DMS114 treated with DMSO at 0.1 percent for 48 hours (cell line): ENCODE results near the gene NAB2.
"Not testable (repeated sequence)": the region's sequence is repeated elsewhere in the genome, so short reads cannot be mapped to it uniquely, and the experiment has no call there.

Experiments used
- DNase-seq: peaks from one replicate; lab custom pipeline; 2025; ENCODE audit not compliant: unreplicated experiment; lab: John Stamatoyannopoulos, UW

Gene NAB2, protein sequence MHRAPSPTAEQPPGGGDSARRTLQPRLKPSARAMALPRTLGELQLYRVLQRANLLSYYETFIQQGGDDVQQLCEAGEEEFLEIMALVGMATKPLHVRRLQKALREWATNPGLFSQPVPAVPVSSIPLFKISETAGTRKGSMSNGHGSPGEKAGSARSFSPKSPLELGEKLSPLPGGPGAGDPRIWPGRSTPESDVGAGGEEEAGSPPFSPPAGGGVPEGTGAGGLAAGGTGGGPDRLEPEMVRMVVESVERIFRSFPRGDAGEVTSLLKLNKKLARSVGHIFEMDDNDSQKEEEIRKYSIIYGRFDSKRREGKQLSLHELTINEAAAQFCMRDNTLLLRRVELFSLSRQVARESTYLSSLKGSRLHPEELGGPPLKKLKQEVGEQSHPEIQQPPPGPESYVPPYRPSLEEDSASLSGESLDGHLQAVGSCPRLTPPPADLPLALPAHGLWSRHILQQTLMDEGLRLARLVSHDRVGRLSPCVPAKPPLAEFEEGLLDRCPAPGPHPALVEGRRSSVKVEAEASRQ

DNA sequence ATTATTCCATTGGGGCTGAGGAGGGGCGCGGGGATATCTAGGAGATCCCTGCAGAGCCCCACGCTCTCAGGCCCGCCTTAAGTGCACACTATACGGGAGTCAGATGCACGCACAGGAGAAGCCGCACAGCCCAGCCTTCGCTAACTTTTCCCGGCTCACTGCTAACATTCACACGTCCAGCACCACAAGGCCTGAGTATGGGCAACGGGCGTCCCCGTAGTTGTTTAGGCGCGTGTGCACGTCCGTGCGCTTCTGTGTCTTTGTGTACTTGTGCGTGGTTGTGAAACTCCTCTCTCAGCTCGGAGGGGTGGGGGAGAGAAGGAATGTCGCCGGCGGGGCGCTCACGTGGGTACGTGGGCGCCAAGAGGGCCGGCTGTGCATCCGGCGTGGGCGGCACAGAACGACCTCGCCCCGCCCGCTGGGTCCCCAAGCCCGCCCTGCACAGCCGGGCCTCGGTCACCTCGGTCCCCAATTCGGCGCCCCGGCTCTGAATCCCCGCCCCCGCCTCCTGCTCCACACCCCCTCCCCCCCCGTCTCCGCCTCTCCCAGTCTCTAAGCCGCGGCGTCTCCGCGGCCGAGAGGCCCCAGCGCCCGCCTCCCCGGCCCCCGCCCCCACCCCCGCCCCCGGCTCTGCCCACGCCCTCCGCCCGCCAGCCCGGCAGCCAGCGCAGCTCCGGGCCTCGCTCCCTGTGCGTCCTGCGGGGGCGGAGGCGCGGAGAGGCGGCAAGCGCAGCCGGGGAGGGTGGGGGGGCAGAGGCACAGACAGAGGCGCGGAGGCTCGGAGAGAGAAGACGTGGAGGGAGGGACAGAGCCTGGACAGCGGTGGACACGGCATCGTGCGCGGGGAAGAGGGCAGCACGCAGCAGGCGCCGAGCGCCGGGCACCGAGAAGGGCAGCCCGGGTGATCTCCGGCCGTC lies at the start of gene NAB2:
TSS of gene NAB2 (plus strand) at position 761 of the 917 bp plus-strand sequence. CDS start 158 bp downstream, outside the sequence.
- DNase-seq, result peak; percentile 83

DNA sequence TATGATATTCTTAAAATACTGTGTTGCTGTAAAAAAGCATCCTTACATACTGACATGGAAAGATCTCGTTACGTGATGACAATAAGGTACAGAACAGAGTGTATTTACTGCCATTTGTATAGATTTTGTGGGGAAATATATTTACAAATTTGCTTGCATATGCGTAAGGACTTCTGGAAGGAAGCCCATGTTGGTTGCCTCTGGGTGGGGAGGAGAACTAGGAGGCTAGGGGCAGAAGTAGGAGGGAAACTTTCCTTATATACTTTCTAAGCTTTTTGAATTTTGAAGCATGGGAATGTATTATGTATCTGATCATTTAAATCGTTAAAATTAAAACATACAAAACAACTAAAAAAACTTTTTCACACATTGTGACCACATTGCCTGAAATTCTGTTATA lies 48.7 kb upstream of the NAB2 start:
- DNase-seq, result no peak

DNA sequence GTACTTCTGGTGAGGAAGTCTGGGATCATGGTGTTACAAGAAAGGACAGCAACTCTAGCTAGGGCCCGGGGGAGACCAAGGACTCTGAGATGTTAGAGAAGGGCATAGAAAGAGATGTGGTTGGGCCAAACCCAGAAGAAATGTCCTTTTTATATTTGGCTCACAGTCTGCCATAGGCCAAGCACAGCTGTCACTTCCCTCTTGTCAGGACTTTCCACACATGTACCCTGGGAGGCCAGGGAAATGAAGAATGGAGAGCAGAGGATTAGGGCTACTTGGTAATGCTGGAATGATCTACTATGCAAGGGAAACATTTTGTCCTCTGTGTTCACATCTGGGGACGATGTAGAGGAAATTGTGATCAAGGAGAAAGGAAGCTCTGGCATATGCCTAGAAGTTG lies 48.2 kb upstream of the NAB2 start:
- DNase-seq, result no peak

DNA sequence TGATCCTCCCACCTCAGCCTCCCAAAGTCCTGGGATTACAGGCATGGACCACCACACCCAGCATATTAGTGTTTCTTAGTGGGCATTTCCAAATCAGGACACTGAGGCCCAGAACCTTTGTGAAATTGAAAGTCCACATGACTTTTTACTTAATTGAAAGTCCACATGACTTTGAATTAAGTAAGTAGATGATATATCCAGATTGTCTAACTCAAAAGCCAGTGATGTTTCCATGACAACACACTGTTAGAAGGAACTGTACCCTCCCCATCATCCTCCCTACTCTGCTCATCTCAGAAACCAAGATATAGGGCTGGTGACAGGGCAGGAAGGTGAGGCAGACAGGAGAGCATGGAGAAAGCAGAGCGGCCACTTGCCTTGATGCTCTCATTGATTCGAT lies 46.2 kb upstream of the NAB2 start:
- DNase-seq, result no peak

DNA sequence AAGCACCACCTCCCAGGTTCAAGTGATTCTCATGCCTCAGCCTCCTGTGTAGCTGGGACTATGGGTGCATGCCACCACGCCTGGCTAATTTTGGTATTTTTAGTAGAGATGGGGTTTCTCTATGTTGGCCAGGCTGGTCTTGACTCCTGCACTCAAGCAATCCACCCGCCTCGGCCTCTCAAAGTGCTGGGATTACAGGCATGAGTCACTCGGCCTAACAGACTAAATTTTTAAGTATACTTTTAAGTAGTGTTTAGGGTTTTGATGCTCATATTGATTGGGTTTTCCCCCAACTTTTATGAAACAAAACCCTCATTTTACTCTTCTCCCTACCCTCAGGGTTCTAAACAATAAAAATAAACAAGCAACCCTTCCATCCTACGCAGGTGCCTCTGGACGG lies 44.4 kb upstream of the NAB2 start:
- no peak for DNase-seq

DNA sequence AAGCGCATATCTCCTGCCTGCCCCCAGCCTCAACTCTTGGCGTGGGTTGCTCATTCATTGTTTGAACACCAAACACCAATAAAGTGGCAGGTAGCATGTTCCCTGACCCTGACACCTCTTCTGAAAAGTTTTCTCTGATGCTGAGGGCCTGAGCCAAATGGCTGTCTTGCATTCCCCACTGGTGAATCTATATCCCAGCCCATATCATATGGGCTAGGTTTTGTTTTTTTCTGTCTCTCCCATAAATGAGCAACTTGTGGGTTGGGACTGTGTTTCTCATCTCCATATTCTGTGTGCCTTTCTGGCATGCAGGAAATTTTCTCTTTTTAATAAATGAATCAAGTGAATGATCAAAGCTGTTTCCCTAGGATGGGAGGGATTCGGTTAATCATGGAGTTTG lies 44.0 kb upstream of the NAB2 start:
- DNase-seq, result no peak

DNA sequence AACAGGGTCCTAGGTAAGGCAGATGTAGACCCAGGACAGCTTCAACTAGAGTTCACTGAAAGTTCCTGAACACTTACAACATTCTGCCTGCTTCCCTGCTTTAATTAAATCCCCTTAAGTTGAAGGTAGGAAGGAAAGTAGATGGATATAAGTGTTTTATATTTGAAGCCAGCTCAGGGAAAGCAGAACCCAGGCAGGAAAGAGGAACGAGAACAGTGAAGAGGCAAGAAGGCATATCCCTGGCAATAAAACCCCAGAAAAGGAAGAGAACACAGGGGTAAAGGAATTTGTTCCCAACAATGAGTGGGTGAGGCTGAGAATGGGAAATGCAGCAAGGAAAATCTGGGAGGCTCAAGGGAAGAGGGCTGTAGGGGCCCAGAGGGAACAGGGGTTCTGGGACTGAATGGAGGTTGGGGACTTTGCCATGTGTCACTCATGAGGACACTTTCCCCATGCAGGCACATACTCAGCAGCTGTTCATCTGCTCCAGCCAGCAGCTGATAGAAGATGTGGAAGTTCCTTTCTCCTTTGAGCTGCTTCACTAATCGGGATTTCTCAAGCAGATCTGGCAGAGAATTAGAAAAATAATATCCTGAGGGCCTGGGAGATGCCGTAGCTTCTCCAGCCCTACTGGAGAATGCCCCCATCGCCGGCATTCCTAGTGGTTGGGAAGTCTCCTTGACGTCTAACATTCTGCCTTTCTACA lies 42.7 kb upstream of the NAB2 start:
- DNase-seq, result no peak

DNA sequence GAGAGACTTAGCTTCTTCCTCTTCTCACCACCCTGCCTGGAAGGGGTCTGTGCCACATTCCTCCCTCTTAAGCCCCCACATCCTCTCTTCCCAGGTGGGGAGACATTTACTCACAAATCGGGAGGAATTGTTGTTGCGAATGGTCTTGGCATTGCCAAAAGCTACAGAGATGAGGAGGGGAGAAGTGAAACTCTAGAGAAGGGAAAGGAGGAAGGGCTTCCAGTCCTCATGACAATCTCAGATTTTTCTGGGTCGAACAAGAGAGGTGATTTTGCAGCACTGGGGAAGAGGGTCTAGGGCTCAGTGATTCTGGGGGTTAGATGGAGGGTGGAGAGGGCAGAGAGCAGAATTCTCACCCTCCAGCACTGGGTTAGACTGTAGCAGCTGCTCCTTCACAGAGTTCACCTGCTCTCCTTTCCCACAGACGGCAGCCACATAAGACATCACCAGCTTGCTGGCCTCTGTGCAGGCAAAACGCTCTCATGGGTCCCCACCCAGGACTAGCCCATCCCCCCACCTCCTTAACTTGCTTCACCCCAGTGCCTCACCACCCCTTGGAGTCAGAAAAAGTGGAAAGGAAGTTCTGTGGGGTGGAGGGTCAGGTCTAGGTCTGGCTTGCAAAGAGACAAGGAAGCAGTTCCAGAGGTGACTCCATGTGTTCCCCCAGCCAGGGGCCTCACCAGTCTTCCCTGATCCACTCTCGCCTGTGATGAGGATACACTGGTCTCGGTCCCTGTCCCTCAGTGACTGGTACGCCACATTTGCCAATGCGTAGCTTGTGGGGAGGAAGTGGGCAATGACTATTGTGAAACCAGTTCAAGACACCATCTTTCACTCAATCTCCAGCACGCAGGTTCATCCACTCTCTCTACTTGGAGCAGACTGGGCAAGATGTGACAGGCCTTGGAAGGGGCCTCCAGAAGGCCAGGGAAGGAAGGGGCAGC lies 41.7 kb upstream of the NAB2 start:
- DNase-seq, result no peak

DNA sequence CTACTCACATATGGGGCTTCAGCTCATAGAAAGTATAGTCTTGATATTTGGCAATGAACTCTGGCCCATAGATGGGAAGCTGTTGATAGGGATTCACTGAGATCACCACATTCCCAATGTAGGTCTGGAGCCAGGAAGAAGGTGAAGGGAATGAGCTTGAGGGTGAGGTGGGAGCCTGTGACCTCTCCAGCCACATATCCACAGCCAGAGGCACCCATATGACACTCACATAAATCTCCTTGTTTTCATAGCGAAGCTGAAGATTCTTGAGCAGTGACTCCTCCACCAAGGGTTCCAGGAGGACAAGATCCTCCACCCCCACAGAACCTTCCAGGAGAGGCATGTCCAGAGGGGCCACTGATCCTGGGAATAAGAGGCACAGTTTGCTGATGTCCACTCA lies 40.9 kb upstream of the NAB2 start:
- DNase-seq, result no peak

DNA sequence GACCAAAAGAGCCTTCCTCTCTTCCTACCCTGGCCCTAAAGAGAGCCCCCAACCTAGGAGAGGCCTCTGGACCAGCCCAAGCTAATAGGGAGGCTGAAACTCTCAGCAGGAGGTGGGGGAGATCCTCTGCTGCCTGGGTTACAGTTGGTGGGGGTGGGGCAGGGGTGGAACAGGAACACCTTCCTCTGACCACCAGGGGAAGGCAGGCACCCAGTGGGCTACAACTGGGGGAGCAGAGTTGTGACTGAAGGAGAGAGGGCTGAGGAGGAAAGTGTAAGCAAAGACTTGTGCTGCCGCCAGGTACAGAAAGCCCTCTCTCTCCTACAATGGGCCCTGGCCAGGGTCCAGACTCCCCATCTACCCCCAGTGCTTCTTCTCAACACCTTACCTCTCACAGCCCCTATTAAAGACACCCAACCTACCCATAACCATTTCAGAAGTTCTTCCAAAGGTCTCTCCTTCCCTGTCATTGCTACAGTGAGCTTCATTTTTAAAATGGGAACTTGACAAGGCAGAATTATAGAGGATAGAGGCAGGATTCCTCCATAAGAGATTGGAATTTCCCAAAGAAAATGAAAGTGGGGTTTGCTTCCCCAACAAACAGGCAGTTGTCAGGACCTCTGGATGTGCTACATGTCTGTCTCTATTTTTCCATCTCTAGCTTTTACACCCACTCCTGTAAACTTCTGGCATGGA lies 40.3 kb upstream of the NAB2 start:
- no peak for DNase-seq

DNA sequence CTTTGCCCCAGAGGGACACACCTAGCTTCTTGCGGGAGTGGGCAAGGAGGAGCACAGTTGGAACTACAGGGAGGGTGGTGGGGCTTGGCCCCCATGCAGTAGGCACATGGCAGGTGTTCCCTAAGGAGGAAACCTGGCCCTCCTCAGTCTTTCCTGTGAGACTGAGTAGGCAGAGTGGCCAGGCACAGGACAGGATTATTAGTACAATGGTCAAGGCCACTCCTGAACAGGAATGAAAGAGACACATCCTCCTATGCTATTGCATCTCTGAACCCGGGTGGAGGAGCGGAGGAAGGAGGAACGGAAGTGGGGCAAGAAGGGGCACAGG lies 39.8 kb upstream of the NAB2 start:
- no peak for DNase-seq

DNA sequence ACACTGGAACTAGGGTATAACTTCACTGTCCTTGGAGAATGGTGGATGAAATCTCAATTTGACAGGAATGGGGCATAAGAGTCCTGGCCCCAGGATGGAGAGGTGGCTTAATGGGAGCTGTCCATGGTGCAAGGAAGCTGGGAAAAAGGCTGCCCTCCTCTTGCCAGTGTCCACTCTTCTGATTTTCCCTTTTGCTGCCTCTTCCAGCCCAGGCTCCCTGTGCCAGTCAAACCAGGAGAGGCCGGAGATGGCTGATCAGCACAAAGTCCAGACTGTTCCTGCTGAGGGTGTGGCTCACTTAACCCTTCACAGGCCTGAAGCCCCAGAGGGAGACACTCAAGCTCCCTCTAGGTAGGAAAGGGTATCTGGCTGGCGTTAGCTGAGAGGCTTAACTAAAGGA lies 39.0 kb upstream of the NAB2 start, which contains the start of gene MYO1A:
TSS of gene MYO1A (minus strand) at position 240 of the 400 bp plus-strand sequence. CDS start 1,806 bp downstream, outside the sequence.
- DNase-seq, result no peak

DNA sequence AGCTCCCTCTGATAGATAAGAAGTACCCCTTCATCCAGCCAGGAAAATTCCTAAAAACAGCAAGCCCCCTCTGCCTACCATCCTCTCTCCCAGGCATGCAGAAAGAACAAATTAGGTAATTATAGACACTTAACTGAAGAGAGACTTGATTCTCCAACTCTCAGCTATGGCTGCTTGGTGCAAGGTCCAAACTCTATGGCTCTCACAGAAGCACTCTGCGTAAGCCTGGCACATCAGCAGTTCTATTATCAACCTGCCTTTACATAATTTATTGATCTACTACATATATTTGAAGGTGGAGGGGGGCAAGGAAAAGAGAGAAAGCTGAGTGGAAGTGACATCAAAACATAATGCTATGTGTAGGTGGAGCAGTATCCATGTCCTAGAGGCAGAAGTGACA lies 37.9 kb upstream of the NAB2 start:
- no peak for DNase-seq

DNA sequence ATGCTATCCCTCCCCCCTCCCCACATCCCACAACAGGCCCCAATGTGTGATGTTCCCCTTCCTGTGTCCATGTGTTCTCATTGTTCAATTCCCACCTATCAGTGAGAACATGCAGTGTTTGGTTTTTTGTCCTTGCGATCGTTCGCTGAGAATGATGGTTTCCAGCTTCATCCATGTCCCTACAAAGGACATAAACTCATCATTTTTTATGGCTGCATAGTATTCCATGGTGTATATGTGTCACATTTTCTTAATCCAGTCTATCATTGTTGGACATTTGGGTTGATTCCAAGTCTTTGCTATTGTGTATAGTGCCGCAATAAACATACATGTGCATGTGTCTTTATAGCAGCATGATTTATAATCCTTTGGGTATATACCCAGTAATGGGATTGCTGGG lies 35.8 kb upstream of the NAB2 start:
- DNase-seq, result not testable (repeated sequence)

DNA sequence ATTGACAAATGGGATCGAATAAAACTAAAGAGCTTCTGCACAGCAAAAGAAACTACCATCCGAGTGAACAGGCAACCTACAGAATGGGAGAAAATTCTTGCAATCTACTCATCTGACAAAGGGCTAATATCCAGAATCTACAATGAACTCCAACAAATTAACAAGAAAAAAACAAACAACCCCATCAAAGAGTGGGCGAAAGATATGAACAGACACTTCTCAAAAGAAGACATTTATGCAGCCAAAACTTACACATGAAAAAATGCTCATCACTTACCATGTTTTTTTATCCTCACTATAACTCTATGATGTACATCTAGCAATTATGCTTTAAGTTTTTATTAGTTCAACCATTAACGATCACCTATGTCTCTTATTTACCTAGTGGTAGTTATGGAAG lies 35.0 kb upstream of the NAB2 start:
- DNase-seq, result not testable (repeated sequence)

DNA sequence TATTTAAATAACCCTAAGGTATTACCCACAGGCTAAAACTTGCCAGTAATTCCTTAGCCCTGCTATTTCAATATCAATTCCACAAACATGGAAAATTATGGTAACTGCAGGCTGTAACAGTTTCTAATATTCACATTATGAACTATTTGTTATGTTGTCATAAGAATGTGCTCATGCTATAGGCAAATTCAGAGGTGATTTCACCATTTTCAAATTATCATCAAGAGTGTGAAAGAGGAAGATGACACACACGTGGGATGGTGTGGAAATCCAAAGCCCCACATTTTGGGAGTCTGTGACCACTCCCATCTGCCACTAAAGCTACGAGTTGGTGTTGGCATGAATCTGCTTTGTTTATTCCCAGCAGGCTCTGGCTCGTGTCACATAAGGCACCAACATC lies 33.1 kb upstream of the NAB2 start:
- DNase-seq, result no peak

DNA sequence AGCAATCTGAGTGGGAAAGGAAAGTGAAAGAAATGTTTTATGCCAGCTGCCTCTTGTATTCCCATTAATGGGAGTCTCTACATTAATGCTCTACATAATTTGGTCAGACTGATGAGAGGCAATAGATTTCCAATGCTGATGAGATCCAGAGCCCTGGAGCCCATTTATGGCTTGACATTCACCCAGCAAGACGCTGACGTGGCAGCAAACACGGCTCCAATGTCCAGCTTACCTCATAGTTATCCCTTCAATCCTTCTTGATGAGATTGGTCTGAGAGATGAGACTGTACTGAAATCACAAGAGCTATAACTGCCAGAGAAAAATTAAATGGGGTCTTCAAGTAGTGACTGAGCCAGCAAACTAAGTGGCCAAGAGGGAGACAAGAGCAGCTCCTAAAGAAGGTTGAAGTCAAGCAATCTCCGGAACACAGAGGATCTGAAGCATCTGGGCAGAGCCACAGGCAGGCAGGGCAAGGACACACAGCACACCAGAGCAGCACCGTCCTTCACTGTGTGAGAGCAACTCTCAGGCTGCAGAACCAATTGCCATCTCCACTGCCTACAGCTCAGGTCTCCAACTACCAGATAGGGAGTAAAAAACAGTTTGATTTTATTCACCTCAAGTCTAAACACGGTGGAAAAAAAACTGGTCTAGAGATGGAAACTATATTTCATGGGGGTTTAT lies 31.7 kb upstream of the NAB2 start:
- no peak for DNase-seq

DNA sequence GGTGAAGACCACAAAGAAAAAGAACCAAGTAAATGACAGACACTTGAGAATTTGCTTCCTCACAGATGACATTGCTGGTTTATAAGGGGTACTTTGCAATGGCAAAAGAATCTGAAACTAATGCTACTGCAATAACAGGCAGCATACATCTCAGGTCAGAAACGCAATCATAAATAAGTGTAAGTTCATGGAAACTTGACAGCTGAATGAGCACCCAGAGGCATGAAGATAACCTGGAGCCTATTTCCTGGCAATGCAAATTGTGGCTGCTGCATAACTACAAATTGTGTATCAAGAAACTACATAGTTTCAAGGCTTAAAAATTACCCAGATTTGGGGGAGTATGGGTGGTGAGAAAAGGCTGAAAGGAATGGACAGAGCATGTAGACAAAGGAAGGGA lies 30.5 kb upstream of the NAB2 start:
- DNase-seq, result no peak
